Duodenal mucosa (tissue), 2 donors: ENCODE data around the gene RNF141.

Source experiments
- H3K27ac ChIP-seq: one replicate; pipeline ENCODE4 v1.7.0; 2013; ENCODE audit warnings: low read depth, low read length
- H3K27me3 ChIP-seq, 2 donors: one replicate each; pipeline ENCODE4 v1.7.0; 2013; ENCODE audit warnings: low read length in 2 of 2, control low read depth in 1 of 2; ENCODE audit not compliant: insufficient read depth in 2 of 2, control insufficient read depth in 1 of 2
- H3K36me3 ChIP-seq, 2 donors: one replicate each; pipeline ENCODE4 v1.7.0; 2013; ENCODE audit warnings: low read length in 2 of 2, control low read depth in 1 of 2; ENCODE audit not compliant: insufficient read depth in 2 of 2, control insufficient read depth in 1 of 2
- H3K4me1 ChIP-seq, 2 donors: one replicate each; pipeline ENCODE4 v1.7.0; 2013; ENCODE audit warnings: low read length in 2 of 2, control low read depth in 1 of 2; ENCODE audit not compliant: insufficient read depth in 2 of 2, control insufficient read depth in 1 of 2
- H3K4me3 ChIP-seq, 2 donors: one replicate each; pipeline ENCODE4 v1.7.0; 2013; ENCODE audit warnings: low read length in 2 of 2, low read depth in 1 of 2
- H3K9ac ChIP-seq, 2 donors: one replicate each; pipeline ENCODE4 v1.7.0; 2013; ENCODE audit warnings: low read length in 2 of 2, low read depth in 1 of 2
- H3K9me3 ChIP-seq, 2 donors: one replicate each; pipeline ENCODE4 v1.7.0; 2013; ENCODE audit warnings: low read length in 2 of 2, control low read depth in 1 of 2; ENCODE audit not compliant: control insufficient read depth in 1 of 2

Gene RNF141

GRCh38 chr11:10476927-10477689 lies 63.9 kb downstream of the RNF141 start:
- H3K27ac ChIP-seq: no peak overlapping the region
- H3K36me3 ChIP-seq: peaks cover 0 to 10% of the 10 kb centered on the region in 2 donors
- H3K9ac ChIP-seq: no peak overlapping the region
- no peaks in the 10 kb centered on the region for H3K27me3 ChIP-seq
- H3K4me1 ChIP-seq: no peaks in the 10 kb centered on the region
- no peak overlapping the region for H3K4me3 ChIP-seq
- no peaks in the 10 kb centered on the region for H3K9me3 ChIP-seq

DNA sequence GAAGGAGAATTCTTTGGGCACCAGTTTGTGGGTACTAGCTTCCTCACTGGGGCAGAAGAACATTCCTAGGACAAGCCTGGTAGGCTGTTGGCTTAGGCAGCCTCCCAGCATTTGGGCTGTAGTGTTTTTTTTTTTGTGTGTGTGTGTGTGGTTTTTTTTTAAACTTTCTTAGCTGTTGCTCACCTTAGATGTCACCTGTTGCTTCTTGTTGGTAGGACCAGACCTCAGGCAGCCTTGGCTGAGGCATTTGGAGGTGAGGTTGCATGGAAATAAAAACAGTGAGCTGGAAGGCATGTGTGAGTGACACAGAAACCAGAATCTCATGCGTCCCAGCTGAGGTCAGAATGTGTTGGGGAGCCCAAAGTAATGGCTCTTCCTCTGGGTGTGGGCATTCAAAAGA lies 64.6 kb downstream of the RNF141 start:
- no peak overlapping the region for H3K9ac ChIP-seq
- H3K36me3 ChIP-seq: peaks cover 0 to 4% of the 10 kb centered on the region in 2 donors
- no peaks in the 10 kb centered on the region for H3K27me3 ChIP-seq
- no peaks in the 10 kb centered on the region for H3K9me3 ChIP-seq
- no peak overlapping the region for H3K27ac ChIP-seq
- H3K4me3 ChIP-seq: no peak overlapping the region
- H3K4me1 ChIP-seq: no peaks in the 10 kb centered on the region

DNA sequence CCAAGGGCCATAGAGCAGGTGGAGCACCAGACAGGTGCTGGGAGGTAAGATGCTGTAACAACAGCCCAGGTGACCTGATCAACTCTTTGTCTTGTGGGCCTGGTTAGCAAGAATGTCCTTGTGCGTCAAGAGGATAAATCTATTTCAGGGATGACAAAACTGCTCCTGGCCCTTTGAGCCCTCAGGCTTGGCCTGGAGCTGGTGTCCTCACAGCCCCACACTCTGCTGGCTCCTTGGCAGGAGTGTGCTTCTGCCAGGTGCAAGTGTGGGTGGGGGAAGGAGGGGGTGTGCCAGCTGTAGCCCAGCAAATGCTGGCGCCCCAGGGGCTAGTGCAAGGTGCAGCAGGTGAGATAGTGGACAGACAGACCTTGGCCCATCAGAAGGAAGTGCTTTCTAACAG lies 66.4 kb downstream of the RNF141 start:
- Histone ChIP-seq H3K27me3 (no peaks in the 10 kb centered on the region), H3K4me1 (no peaks in the 10 kb centered on the region), H3K9ac (no peak overlapping the region), H3K27ac (no peak overlapping the region), H3K9me3 (no peaks in the 10 kb centered on the region), H3K4me3 (no peak overlapping the region), H3K36me3 (peaks cover 0 to 4% of the 10 kb centered on the region in 2 donors)

DNA sequence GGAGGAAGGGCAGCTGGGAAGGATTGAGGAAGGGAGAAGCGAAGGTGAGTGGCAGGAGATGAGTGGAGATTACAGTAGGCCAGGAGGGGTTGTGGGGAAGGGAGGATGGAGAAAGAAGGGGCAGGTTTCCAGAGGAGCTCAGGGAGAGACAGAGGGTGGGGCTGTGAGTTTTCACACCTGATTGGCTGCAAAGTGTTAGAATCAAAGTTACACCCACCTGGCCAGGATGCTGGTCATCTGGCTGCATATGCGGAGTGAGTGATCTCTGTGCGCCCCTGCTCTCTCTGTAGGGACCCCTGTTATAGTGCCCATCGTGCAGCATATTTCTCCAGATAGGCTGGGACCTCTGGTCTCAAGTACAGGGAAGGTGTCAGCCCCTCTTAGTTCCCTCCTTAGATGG lies 67.6 kb downstream of the RNF141 start:
- peaks cover 0 to 4% of the 10 kb centered on the region in 2 donors for H3K36me3 ChIP-seq
- H3K9me3 ChIP-seq: no peaks in the 10 kb centered on the region
- no peak overlapping the region for H3K27ac ChIP-seq
- no peak overlapping the region for H3K9ac ChIP-seq
- no peak overlapping the region for H3K4me3 ChIP-seq
- H3K27me3 ChIP-seq: no peaks in the 10 kb centered on the region
- no peaks in the 10 kb centered on the region for H3K4me1 ChIP-seq

DNA sequence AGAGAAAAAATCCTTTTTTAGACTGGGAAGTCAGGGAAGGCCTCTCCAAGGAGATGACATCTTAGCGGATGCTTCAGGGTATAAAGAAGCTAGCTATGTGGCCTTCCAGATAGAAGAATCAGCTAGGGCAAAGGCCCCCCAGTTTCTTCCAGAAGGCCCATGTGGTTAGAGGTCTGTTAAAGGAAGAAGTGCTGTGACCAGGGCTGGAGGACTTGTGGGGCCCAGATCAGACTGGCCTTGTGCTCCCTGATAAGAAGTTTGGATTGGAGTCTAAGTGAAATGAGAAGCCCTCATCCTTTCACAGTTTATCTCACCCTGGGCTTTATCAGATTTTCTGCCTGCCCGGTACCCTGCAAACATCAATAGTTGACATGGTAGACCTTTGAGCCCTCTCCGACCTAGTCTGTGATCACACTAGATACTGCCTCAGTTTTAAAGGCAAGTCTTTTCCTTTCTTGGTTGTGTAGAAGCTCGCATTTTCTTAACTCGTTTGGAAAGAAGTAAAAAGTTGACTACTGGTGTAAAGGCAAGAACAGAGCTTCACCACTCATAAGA lies 78.2 kb downstream of the RNF141 start:
- peaks cover 10 to 26% of the 10 kb centered on the region in 2 donors for H3K36me3 ChIP-seq
- peaks cover 0 to 10% of the 10 kb centered on the region in 2 donors for H3K4me1 ChIP-seq
- no peak overlapping the region for H3K9ac ChIP-seq
- H3K4me3 ChIP-seq: no peak overlapping the region
- no peaks in the 10 kb centered on the region for H3K9me3 ChIP-seq
- H3K27me3 ChIP-seq: no peaks in the 10 kb centered on the region
- H3K27ac ChIP-seq: no peak overlapping the region
